ENCODE measurements around the gene NKX2-8. TPM values are rescaled to one million over a fixed set of nuclear protein-coding genes. Genes with fewer than 3 reads are reported as not detected.

Gene NKX2-8
- total RNA-seq, 1 experiment from 2014 or later, result 0.23 TPM

DNA sequence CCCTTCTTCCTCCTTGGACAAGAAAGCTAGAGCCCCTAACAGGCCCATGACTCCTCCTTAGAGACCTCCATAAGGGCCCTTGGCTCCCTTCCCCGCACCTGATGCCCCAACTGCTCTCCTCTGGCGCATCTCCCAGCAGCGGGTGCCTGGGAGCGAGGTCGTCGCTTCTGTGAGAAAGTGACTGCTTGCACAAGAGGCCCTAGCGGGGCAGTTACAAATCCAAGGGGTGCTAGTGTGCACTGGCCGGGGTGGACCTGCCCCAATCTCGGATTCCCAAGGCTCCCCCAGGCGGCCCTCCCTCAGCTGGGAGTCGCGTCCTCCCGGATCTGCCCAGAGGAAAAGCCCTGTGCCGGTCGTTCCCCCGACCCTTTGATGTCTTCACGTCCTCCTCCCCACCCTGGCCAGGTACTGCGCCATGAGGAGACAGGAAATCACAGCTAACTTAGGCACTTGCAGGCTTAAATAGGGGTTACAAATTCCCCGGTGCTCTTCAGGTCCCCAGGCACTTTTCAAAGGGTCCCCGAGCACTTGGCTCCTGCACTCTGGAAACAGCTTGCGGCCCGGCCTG lies 2.8 kb downstream of the NKX2-8 start:
- peaks cover 2% of the 10 kb centered on the region for H3K27me3 Mint-ChIP-seq (ENCODE audit: insufficient read depth, unreplicated experiment)
- DNase-seq, result no peak

DNA sequence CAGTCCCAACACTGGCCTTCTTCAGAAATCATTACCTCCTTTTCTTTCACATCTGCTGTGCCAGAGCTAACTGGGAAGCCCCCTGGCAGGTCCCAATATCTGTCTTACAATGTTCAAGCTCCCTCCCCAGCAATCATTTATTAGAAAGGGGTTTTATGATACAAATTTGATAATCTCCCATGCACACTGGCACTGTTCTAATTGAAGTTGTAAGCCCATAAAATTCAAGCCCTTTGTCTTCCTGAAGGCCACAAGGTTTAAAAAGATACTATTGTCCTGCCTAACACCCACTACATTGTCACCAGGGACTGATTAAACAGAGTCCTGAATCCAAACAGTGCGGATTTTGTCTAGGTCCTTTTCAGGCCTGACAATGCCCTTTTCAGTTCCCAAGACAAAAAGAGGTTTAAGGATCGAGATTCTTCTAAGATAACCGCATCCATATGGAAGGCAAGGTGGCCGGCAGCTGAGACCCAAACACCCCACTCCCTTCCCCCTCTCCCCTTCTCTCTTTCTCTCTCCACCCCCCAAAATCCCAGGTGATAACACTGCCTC lies 3.3 kb downstream of the NKX2-8 start:
- Histone ChIP-seq H3K27me3 (replicated peaks; ENCODE audit: control insufficient read depth, insufficient read depth, low read length) (peaks cover 2% of the 10 kb centered on the region; the same call in 1 of the 2 replicates), H3K9me3 (no peaks in the 10 kb centered on the region), H3K4me3 (ENCODE audit: low read depth, low read length) (no peak overlapping the region), H3K4me1 (no peaks in the 10 kb centered on the region), H3K36me3 (ENCODE audit: control insufficient read depth, insufficient read depth, low read length) (no peaks in the 10 kb centered on the region)
- H3K4me3 Mint-ChIP-seq (ENCODE audit: unreplicated experiment), result no peak overlapping the region
- no peaks in the 10 kb centered on the region for H3K36me3 Mint-ChIP-seq (ENCODE audit: insufficient read depth, unreplicated experiment)
- H3K27me3 Mint-ChIP-seq (ENCODE audit: insufficient read depth, unreplicated experiment), result peaks cover 2% of the 10 kb centered on the region
- BruUV-seq (replicated peaks), result no TSS peak
- H3K4me1 Mint-ChIP-seq (ENCODE audit: low read depth, unreplicated experiment), result no peaks in the 10 kb centered on the region
- no peaks in the 10 kb centered on the region for H3K9me3 Mint-ChIP-seq (ENCODE audit: unreplicated experiment)
- no peak for DNase-seq
- CTCF ChIA-PET, result no interaction called here
- intact Hi-C loops (cut with micrococcal nuclease; ENCODE audit: unreplicated experiment), result no loop called here
- POLR2A ChIA-PET, result no interaction called here
- TF ChIP-seq, protein P1, sequence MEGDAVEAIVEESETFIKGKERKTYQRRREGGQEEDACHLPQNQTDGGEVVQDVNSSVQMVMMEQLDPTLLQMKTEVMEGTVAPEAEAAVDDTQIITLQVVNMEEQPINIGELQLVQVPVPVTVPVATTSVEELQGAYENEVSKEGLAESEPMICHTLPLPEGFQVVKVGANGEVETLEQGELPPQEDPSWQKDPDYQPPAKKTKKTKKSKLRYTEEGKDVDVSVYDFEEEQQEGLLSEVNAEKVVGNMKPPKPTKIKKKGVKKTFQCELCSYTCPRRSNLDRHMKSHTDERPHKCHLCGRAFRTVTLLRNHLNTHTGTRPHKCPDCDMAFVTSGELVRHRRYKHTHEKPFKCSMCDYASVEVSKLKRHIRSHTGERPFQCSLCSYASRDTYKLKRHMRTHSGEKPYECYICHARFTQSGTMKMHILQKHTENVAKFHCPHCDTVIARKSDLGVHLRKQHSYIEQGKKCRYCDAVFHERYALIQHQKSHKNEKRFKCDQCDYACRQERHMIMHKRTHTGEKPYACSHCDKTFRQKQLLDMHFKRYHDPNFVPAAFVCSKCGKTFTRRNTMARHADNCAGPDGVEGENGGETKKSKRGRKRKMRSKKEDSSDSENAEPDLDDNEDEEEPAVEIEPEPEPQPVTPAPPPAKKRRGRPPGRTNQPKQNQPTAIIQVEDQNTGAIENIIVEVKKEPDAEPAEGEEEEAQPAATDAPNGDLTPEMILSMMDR (IDR thresholded peaks at IDR 0.05; ENCODE audit: insufficient read depth in 1 of 2, low read depth in 1 of 2, low read length in 1 of 2, severe bottlenecking in 1 of 2, unreplicated experiment in 1 of 2), result no peak
- H3K27ac Mint-ChIP-seq (ENCODE audit: unreplicated experiment), result no peak overlapping the region

More for the DNA sequence above, 2.8 kb downstream of the NKX2-8 start:
- TF ChIP-seq, protein P1 (IDR thresholded peaks at IDR 0.05; ENCODE audit: insufficient read depth in 1 of 2, low read depth in 1 of 2, low read length in 1 of 2, severe bottlenecking in 1 of 2, unreplicated experiment in 1 of 2), result no peak
- Mint-ChIP-seq H3K4me1 (ENCODE audit: low read depth, unreplicated experiment) (no peaks in the 10 kb centered on the region), H3K4me3 (ENCODE audit: unreplicated experiment) (no peak overlapping the region), H3K36me3 (ENCODE audit: insufficient read depth, unreplicated experiment) (no peaks in the 10 kb centered on the region), H3K9me3 (ENCODE audit: unreplicated experiment) (no peaks in the 10 kb centered on the region), H3K27ac (ENCODE audit: unreplicated experiment) (no peak overlapping the region)
- H3K27me3 ChIP-seq (replicated peaks; ENCODE audit: control insufficient read depth, insufficient read depth, low read length), result peaks cover 2% of the 10 kb centered on the region; the same call in 1 of the 2 replicates
- BruUV-seq (replicated peaks), result no TSS peak
- H3K4me3 ChIP-seq (ENCODE audit: low read depth, low read length), result no peak overlapping the region
- ChIA-PET POLR2A (no interaction called here), CTCF (interaction anchor here (0.8 kb wide), 1 partner anchor 26 kb away, joined by 3 read pairs; no protein-coding TSS in a partner anchor)
- H3K4me1 ChIP-seq, result no peaks in the 10 kb centered on the region
- H3K36me3 ChIP-seq (ENCODE audit: control insufficient read depth, insufficient read depth, low read length), result no peaks in the 10 kb centered on the region
- no peaks in the 10 kb centered on the region for H3K9me3 ChIP-seq
- intact Hi-C loops (cut with micrococcal nuclease; ENCODE audit: unreplicated experiment), result no loop called here

DNA sequence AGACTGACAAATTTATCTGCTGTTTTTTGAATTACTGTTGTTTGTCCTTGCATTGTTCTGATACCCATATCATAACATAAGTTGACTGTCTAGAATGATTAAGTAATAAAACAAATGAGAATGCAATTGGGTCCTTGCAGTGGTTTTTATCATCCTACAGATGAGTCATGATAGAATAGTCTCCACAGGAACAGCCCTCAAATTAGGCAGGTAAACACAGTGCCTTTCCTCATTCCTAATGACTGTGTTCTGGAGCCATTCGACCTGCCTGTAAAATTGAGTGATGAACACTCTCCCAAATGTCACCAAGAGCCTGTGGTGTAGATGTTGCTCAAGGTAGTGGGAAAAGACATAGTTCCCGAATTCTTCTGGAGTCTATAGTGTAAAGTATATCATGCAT lies 12.3 kb downstream of the NKX2-8 start:
- intact Hi-C loops (cut with micrococcal nuclease; ENCODE audit: unreplicated experiment), result no loop called here

More for the DNA sequence above, 12.3 kb downstream of the NKX2-8 start:
- Histone ChIP-seq H3K4me3 (ENCODE audit: low read depth, low read length) (no peak overlapping the region), H3K9me3 (no peaks in the 10 kb centered on the region; the same call in 1 of the 2 replicates), H3K27me3 (replicated peaks; ENCODE audit: control insufficient read depth, insufficient read depth, low read length) (no peaks in the 10 kb centered on the region), H3K4me1 (no peaks in the 10 kb centered on the region), H3K36me3 (ENCODE audit: control insufficient read depth, insufficient read depth, low read length) (no peaks in the 10 kb centered on the region)
- H3K9me3 Mint-ChIP-seq (ENCODE audit: unreplicated experiment), result peaks cover 10% of the 10 kb centered on the region
- DNase-seq, result no peak
- no peak overlapping the region for H3K4me3 Mint-ChIP-seq (ENCODE audit: unreplicated experiment)
- no TSS peak for BruUV-seq (replicated peaks)
- CTCF ChIA-PET, result no interaction called here
- H3K36me3 Mint-ChIP-seq (ENCODE audit: insufficient read depth, unreplicated experiment), result no peaks in the 10 kb centered on the region
- peaks cover 5% of the 10 kb centered on the region for H3K27me3 Mint-ChIP-seq (ENCODE audit: insufficient read depth, unreplicated experiment)
- POLR2A ChIA-PET, result no interaction called here
- TF ChIP-seq, protein P1 (IDR thresholded peaks at IDR 0.05; ENCODE audit: insufficient read depth in 1 of 2, low read depth in 1 of 2, low read length in 1 of 2, severe bottlenecking in 1 of 2, unreplicated experiment in 1 of 2), result no peak
- H3K4me1 Mint-ChIP-seq (ENCODE audit: low read depth, unreplicated experiment), result no peaks in the 10 kb centered on the region
- no peak overlapping the region for H3K27ac Mint-ChIP-seq (ENCODE audit: unreplicated experiment)
